HCT116 (cell line): ENCODE measurements around the gene PACRG. TPM values are rescaled to one million over a fixed set of nuclear protein-coding genes. Genes with fewer than 3 reads are reported as not detected.

Experiments
- ATAC-seq: fragments of 200-7000 bp; cut with Tn5 transposase; 2 replicates; pipeline ENCODE4 v1.9.1; 2020; ENCODE audit warnings: mild to moderate bottlenecking, moderate library complexity
- BruUV-seq: library from RNA; stranded (reverse); fragments of 400-500 nt; replicated peaks from 2 replicates; lab custom pipeline; 2021; lab: Mats Ljungman, UMichigan
- CTCF ChIA-PET: fragments of 300-600 bp; sonication (Branson Sonifier 250); formaldehyde crosslinking; loops from one replicate; lab custom pipeline; 2021; ENCODE audit warnings: antibody characterized with exemption; lab: Charles Lee
- POLR2A ChIA-PET: fragments of 300-600, 350-600 bp; sonication (Branson Sonifier 250); formaldehyde crosslinking; loops from one replicate; lab custom pipeline; 2021; ENCODE audit warnings: antibody characterized with exemption; lab: Charles Lee
- RAD21 ChIA-PET, 2 experiments: fragments of 300-600 bp; sonication (Branson Sonifier 250); formaldehyde crosslinking; loops; one replicate each; lab custom pipeline; 2023; ENCODE audit warnings: low total read pairs in 2 of 2; ENCODE audit not compliant: uncharacterized antibody in 2 of 2, unreplicated experiment in 2 of 2, low non-redundant PET in 1 of 2; lab: Charles Lee
- DNase-seq: peaks from one replicate; pipeline ENCODE4 v3.0.0-alpha.2; 2010; ENCODE audit warnings: low read depth, low spot score
- H2AFZ ChIP-seq: fragments of 200-600 bp; shearing (Covaris generic), sonication (generic); 2 replicates; pipeline ENCODE4 v1.6.1; 2017; ENCODE audit warnings: low read depth, mixed run types, mixed read lengths, antibody characterized with exemption, low read length; ENCODE audit not compliant: poor library complexity, severe bottlenecking
- H3K27ac ChIP-seq: 2 replicates; pipeline ENCODE4 v1.5.1; 2012; ENCODE audit warnings: low read depth, low read length
- H3K27me3 ChIP-seq: fragments of 200-600 bp; sonication (generic); 2 replicates; pipeline ENCODE4 v1.6.1; 2016; ENCODE audit warnings: mixed run types, low read length, mixed read lengths; ENCODE audit not compliant: insufficient read depth
- H3K36me3 ChIP-seq, 2 experiments: fragments of 200-500 bp in 1 of 2; fragments of 200-600 bp in 1 of 2; sonication (Bioruptor generic) in 1 of 2; sonication (generic) in 1 of 2; 2 replicates each; pipeline versions ENCODE4 v1.5.1 to v1.6.1; 2014 to 2016; ENCODE audit warnings: low read length in 2 of 2, inconsistent platforms in 1 of 2, mixed read lengths in 1 of 2, mixed run types in 1 of 2; ENCODE audit not compliant: insufficient read depth in 2 of 2, control insufficient read depth in 1 of 2
- H3K4me1 ChIP-seq, 2 experiments: fragments of 200-600 bp in 1 of 2; sonication (generic) in 1 of 2; 2 replicates each; pipeline versions ENCODE4 v1.5.1 to v1.6.1; 2012 to 2017; ENCODE audit warnings: low read length in 2 of 2, inconsistent platforms in 1 of 2, mild to moderate bottlenecking in 1 of 2, mixed read lengths in 1 of 2, mixed run types in 1 of 2, moderate library complexity in 1 of 2; ENCODE audit not compliant: insufficient read depth in 2 of 2, control insufficient read depth in 1 of 2
- H3K4me2 ChIP-seq: fragments of 200-600 bp; sonication (generic); 2 replicates; pipeline ENCODE4 v1.6.1; 2017; ENCODE audit warnings: mixed run types, low read length, mixed read lengths
- H3K4me3 ChIP-seq, 2 experiments: fragments of 200-600 bp in 1 of 2; sonication (generic) in 1 of 2; replicated peaks in 1 of 2; 2 replicates each; pipeline ENCODE4 v1.5.1; 2011 to 2016; ENCODE audit warnings: low read length in 2 of 2, control low read depth in 1 of 2, low read depth in 1 of 2, mild to moderate bottlenecking in 1 of 2, mixed read lengths in 1 of 2, mixed run types in 1 of 2
- H3K79me2 ChIP-seq: fragments of 200-600 bp; sonication (generic); 2 replicates; pipeline ENCODE4 v1.6.1; 2017; ENCODE audit warnings: mild to moderate bottlenecking, mixed run types, low read length, moderate library complexity, mixed read lengths; ENCODE audit not compliant: insufficient read depth
- H3K9ac ChIP-seq: fragments of 200-600 bp; sonication (generic); 2 replicates; pipeline ENCODE4 v1.6.1; 2016; ENCODE audit warnings: low read length, mixed read lengths
- H3K9me2 ChIP-seq: fragments of 200-600 bp; sonication (generic), shearing (Covaris generic); 2 replicates; pipeline ENCODE4 v1.6.1; 2017; ENCODE audit warnings: mixed run types, mild to moderate bottlenecking, moderate library complexity; ENCODE audit not compliant: insufficient read depth
- H3K9me3 ChIP-seq, 2 experiments: fragments of 200-500 bp in 1 of 2; fragments of 200-600 bp in 1 of 2; sonication (Bioruptor generic) in 1 of 2; sonication (generic) in 1 of 2; 2 replicates each; pipeline ENCODE4 v1.6.1; 2014 to 2017; ENCODE audit warnings: low read length in 2 of 2, mixed read lengths in 2 of 2, inconsistent platforms in 1 of 2, low read depth in 1 of 2, mild to moderate bottlenecking in 1 of 2, mixed run types in 1 of 2, moderate library complexity in 1 of 2; ENCODE audit not compliant: control insufficient read depth in 1 of 2, insufficient read depth in 1 of 2
- H4K20me1 ChIP-seq: fragments of 200-600 bp; sonication (generic), shearing (Covaris generic); 2 replicates; pipeline ENCODE4 v1.6.1; 2017; ENCODE audit warnings: mixed run types, mild to moderate bottlenecking, moderate library complexity; ENCODE audit not compliant: insufficient read depth
- CTCF ChIP-seq, 3 experiments: fragments of 200-600 bp in 1 of 3; sonication (generic) in 1 of 3; IDR thresholded peaks in 2 of 3; conservative IDR thresholded peaks in 1 of 3; 2 replicates each; pipeline ENCODE4 v1.5.1; 2012 to 2017; ENCODE audit warnings: low read depth in 2 of 3, low read length in 2 of 3, antibody characterized with exemption in 1 of 3, borderline replicate concordance in 1 of 3, control low read depth in 1 of 3, mild to moderate bottlenecking in 1 of 3, mixed read lengths in 1 of 3, mixed run types in 1 of 3, moderate library complexity in 1 of 3; ENCODE audit not compliant: insufficient read depth in 1 of 3
- EZH2 ChIP-seq: fragments of 200-600 bp; sonication (generic); IDR thresholded peaks from 2 replicates; pipeline ENCODE4 v1.6.1; 2017; ENCODE audit warnings: antibody characterized with exemption, mixed run types
- FOSL1 ChIP-seq: IDR thresholded peaks from 2 replicates; pipeline ENCODE4 v1.6.1; 2012; ENCODE audit warnings: low read depth
- JUND ChIP-seq: IDR thresholded peaks from 2 replicates; pipeline ENCODE4 v1.6.1; 2012
- REST ChIP-seq: IDR thresholded peaks from 2 replicates; pipeline ENCODE4 v1.6.1; 2012; ENCODE audit warnings: low read depth
- YY1 ChIP-seq: IDR thresholded peaks from 2 replicates; pipeline ENCODE4 v1.6.1; 2011; ENCODE audit warnings: low read length, low read depth, moderate library complexity, mild to moderate bottlenecking; ENCODE audit not compliant: insufficient replicate concordance; ENCODE audit errors: extremely low read depth
- ZBTB33 ChIP-seq: IDR thresholded peaks from 2 replicates; pipeline ENCODE4 v1.6.1; 2011; ENCODE audit warnings: mild to moderate bottlenecking, low read length, moderate library complexity; ENCODE audit not compliant: insufficient replicate concordance; ENCODE audit errors: extremely low read depth
- ZFX ChIP-seq: fragments of 450-650 bp; IDR thresholded peaks from 2 replicates; pipeline ENCODE4 v1.6.1; 2017
- ZNF274 ChIP-seq: fragments of 200-500 bp; sonication (Bioruptor generic); IDR thresholded peaks from 2 replicates; pipeline ENCODE4 v1.6.1; 2014; ENCODE audit warnings: mild to moderate bottlenecking, low read depth, low read length, inconsistent platforms
- intact Hi-C: fragments of 100-400 bp; cut with micrococcal nuclease; formaldehyde crosslinking; loops from 2 replicates; pipeline ENCODE4 v1.10.0; 2022
- total RNA-seq: library from RNA; stranded (reverse); gene quantifications from one replicate; pipeline ENCODE4 v1.2.1, GENCODE V29; 2021; ENCODE audit not compliant: unreplicated experiment

PACRG gene
- total RNA-seq, 1 experiment from 2014 or later: 0.71 TPM

DNA sequence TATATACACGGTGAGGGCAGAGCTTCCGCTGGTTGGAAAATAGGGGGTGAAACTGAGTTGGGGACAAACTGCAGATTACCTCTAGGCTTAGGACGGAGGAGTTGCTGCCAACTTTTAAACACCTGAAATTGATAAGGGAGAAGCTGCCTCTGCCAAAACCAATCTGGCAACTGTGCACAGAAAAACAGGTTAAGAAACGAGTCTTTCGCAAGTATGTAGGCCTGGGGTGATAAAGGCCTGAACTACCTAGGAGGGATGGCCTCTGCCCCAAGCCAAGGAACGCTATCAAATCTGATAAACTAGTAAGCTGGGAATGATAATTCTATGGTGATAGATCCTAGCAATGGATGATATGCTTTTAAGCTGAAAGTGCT, 536.9 kb downstream of the PACRG start:
- Histone ChIP-seq H4K20me1 (no peaks in the 10 kb centered on the region), H3K9ac (no peak overlapping the region), H3K27ac (no peak overlapping the region), H3K27me3 (no peaks in the 10 kb centered on the region), H3K9me3 (no peaks in the 10 kb centered on the region; a peak in 1 of 4 replicates), H3K4me3 (no peak overlapping the region), H3K4me1 (no peaks in the 10 kb centered on the region), H3K36me3 (no peaks in the 10 kb centered on the region), H3K9me2 (no peaks in the 10 kb centered on the region), H3K4me2 (no peak overlapping the region), H3K79me2 (no peaks in the 10 kb centered on the region), H2AFZ (no peak overlapping the region)
- ChIA-PET CTCF (no interaction called here), RAD21 (no interaction called here), POLR2A (no interaction called here)
- intact Hi-C loops: no loop called here
- DNase-seq (no peak), ATAC-seq (no peak)
- TF ChIP-seq CTCF (IDR thresholded peaks at IDR 0.05 in 2 of 3, conservative IDR thresholded peaks at IDR 0.05 in 1 of 3; ENCODE audit: borderline replicate concordance in 1 of 3, insufficient read depth in 1 of 3, low read depth in 2 of 3, low read length in 2 of 3) (no peak), FOSL1 (no peak), EZH2 (no peak), ZNF274 (no peak), ZFX (no peak), ZBTB33 (no peak), REST (no peak), YY1 (no peak), JUND (no peak)
- BruUV-seq: no TSS peak
